Calu3 (cell line): ENCODE measurements around the gene SIRPA. TPM values are rescaled to one million over a fixed set of nuclear protein-coding genes. Genes with fewer than 3 reads are reported as not detected.

Experiments
- BruUV-seq: library from RNA; stranded (reverse); fragments of 400-500 nt; replicated peaks from 2 replicates; lab custom pipeline; 2021; lab: Mats Ljungman, UMichigan
- CTCF ChIA-PET: fragments of 300-600 bp; sonication (Branson Sonifier 250); formaldehyde crosslinking; loops from one replicate; lab custom pipeline; 2022; ENCODE audit warnings: antibody characterized with exemption; lab: Charles Lee
- DNase-seq: peaks from one replicate; pipeline ENCODE4 v3.0.0; 2022
- H3K27ac Mint-ChIP-seq: one replicate; pipeline ENCODE4 v1.8.0; 2022; ENCODE audit warnings: mixed read lengths; ENCODE audit not compliant: unreplicated experiment
- H3K27me3 Mint-ChIP-seq: one replicate; pipeline ENCODE4 v1.8.0; 2022; ENCODE audit warnings: mixed read lengths; ENCODE audit not compliant: unreplicated experiment
- H3K36me3 Mint-ChIP-seq: one replicate; pipeline ENCODE4 v1.8.0; 2022; ENCODE audit warnings: mild to moderate bottlenecking, moderate library complexity, mixed read lengths; ENCODE audit not compliant: insufficient read depth, unreplicated experiment
- H3K4me1 Mint-ChIP-seq: one replicate; pipeline ENCODE4 v1.8.0; 2022; ENCODE audit warnings: mild to moderate bottlenecking, low read depth, mixed read lengths; ENCODE audit not compliant: unreplicated experiment
- H3K4me3 Mint-ChIP-seq: one replicate; pipeline ENCODE4 v1.8.0; 2022; ENCODE audit warnings: mild to moderate bottlenecking, low read depth, moderate library complexity, mixed read lengths; ENCODE audit not compliant: unreplicated experiment
- H3K9me3 Mint-ChIP-seq: one replicate; pipeline ENCODE4 v1.8.0; 2022; ENCODE audit warnings: low read depth, mixed read lengths; ENCODE audit not compliant: unreplicated experiment
- CTCF ChIP-seq: fragments of 200-600 bp; IDR thresholded peaks from one replicate; pipeline ENCODE4 v1.8.0; 2022; ENCODE audit warnings: antibody characterized with exemption; ENCODE audit not compliant: unreplicated experiment
- intact Hi-C: fragments of 100-400 bp; cut with micrococcal nuclease; formaldehyde crosslinking; loops from one replicate; pipeline ENCODE4 v1.10.0; 2022; ENCODE audit not compliant: unreplicated experiment
- total RNA-seq: library from RNA; stranded (reverse); gene quantifications from 2 replicates; pipeline ENCODE4 v1.2.3, GENCODE V29; 2022

Gene SIRPA
- total RNA-seq, 1 experiment from 2014 or later: 24.0 TPM

GRCh38 chr20:1867495-1868260 lies 27.5 kb upstream of the SIRPA start:
- no peak for TF ChIP-seq CTCF
- CTCF ChIA-PET: interaction anchor here (0.6 kb wide), 1 partner anchor 107 kb away, joined by 3 read pairs; no protein-coding TSS in a partner anchor
- intact Hi-C loops: no loop called here

GRCh38 chr20:1868856-1869255 lies 26.4 kb upstream of the SIRPA start:
- no peak for DNase-seq
- Mint-ChIP-seq H3K4me1 (peaks cover 6% of the 10 kb centered on the region), H3K27me3 (no peaks in the 10 kb centered on the region), H3K4me3 (no peak overlapping the region), H3K36me3 (peaks cover 3% of the 10 kb centered on the region), H3K9me3 (no peaks in the 10 kb centered on the region), H3K27ac (no peak overlapping the region)
- intact Hi-C loops: no loop called here
- no TSS peak for BruUV-seq
- CTCF ChIA-PET: no interaction called here
- TF ChIP-seq CTCF: no peak

More at GRCh38 chr20:1867495-1868260, 27.5 kb upstream of the SIRPA start:
- Mint-ChIP-seq H3K4me1 (no peaks in the 10 kb centered on the region), H3K9me3 (no peaks in the 10 kb centered on the region), H3K36me3 (no peaks in the 10 kb centered on the region), H3K27ac (no peak overlapping the region), H3K27me3 (no peaks in the 10 kb centered on the region), H3K4me3 (no peak overlapping the region)
- no peak for DNase-seq
- no TSS peak for BruUV-seq

DNA sequence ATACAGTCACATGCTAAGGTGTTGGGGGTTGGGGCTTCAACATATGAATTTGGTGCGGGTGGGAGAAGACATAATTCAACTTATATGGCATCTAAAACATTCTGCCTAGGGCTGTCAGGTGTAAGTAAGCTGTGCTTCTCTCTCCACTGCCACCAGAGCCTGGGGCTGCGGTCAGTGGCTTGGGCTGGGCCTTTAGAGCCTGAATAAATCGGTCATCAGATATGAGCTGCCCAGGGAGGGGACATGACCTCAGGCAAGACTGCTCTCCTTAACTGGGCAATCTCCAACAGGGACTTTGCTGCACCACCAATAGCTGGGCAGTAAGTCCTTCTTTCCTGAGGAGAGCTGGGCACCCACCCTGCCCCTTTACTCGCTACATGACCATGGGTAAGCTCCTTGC lies 24.9 kb upstream of the SIRPA start:
- H3K4me1 Mint-ChIP-seq: peaks cover 21% of the 10 kb centered on the region
- DNase-seq: no peak
- BruUV-seq: no TSS peak
- no peak for TF ChIP-seq CTCF
- intact Hi-C loops: no loop called here
- peaks cover 11% of the 10 kb centered on the region for H3K36me3 Mint-ChIP-seq
- CTCF ChIA-PET: no interaction called here
- H3K27me3 Mint-ChIP-seq: no peaks in the 10 kb centered on the region
- no peak overlapping the region for H3K4me3 Mint-ChIP-seq
- H3K9me3 Mint-ChIP-seq: no peaks in the 10 kb centered on the region
- H3K27ac Mint-ChIP-seq: no peak overlapping the region

- no peak for DNase-seq
- Mint-ChIP-seq H3K27me3 (no peaks in the 10 kb centered on the region), H3K4me1 (peaks cover 27% of the 10 kb centered on the region), H3K36me3 (peaks cover 18% of the 10 kb centered on the region), H3K9me3 (no peaks in the 10 kb centered on the region), H3K27ac (no peak overlapping the region), H3K4me3 (no peak overlapping the region)
- intact Hi-C loops: no loop called here
- CTCF ChIA-PET: no interaction called here
- BruUV-seq: no TSS peak
- no peak for TF ChIP-seq CTCF
Observed at GRCh38 chr20:1870792-1871550, 24.2 kb upstream of the SIRPA start.
